ENCODE results near the gene TDRD6.

DNA sequence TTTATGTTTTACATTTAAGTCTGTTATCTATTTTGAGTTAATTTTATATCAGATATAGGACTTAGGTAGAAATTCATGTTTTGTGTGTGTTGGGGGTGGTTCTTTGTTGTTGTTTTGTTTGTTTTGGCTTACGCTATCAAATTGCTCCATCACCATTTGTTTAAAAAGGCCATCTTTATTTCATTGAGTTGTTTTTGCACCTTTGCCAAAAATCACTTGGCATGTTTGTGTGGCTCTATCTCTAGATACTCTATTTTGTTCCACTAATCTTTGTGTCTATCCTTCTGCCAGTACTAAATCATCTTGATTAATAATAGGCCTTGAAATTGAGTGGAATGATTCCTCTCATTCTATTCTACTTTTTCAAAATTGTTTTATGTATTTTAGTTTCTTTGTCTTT, 42.4 kb upstream of the TDRD6 start:
- TF ChIP-seq, protein P1, sequence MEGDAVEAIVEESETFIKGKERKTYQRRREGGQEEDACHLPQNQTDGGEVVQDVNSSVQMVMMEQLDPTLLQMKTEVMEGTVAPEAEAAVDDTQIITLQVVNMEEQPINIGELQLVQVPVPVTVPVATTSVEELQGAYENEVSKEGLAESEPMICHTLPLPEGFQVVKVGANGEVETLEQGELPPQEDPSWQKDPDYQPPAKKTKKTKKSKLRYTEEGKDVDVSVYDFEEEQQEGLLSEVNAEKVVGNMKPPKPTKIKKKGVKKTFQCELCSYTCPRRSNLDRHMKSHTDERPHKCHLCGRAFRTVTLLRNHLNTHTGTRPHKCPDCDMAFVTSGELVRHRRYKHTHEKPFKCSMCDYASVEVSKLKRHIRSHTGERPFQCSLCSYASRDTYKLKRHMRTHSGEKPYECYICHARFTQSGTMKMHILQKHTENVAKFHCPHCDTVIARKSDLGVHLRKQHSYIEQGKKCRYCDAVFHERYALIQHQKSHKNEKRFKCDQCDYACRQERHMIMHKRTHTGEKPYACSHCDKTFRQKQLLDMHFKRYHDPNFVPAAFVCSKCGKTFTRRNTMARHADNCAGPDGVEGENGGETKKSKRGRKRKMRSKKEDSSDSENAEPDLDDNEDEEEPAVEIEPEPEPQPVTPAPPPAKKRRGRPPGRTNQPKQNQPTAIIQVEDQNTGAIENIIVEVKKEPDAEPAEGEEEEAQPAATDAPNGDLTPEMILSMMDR (IDR thresholded peaks at IDR 0.05): no peak
- no peak for TF ChIP-seq POLR2A (IDR thresholded peaks at IDR 0.05)

All from testis (tissue), 2 donors.